HEK293T (cell line): Measurements from ENCODE around the gene SGMS1.

Experiments used
- FOXM1 ChIP-seq: fragments of 450-650 bp; IDR thresholded peaks from 2 replicates; pipeline ENCODE4 v1.6.1; 2017; ENCODE audit warnings: mild to moderate bottlenecking, borderline replicate concordance
- HDGF ChIP-seq: fragments of 450-650 bp; IDR thresholded peaks from 2 replicates; pipeline ENCODE4 v1.6.1; 2017; ENCODE audit warnings: antibody characterized with exemption, borderline replicate concordance
- LEF1 ChIP-seq: fragments of 450-650 bp; IDR thresholded peaks from 2 replicates; pipeline ENCODE4 v1.6.1; 2017; ENCODE audit warnings: mild to moderate bottlenecking, borderline replicate concordance

- TF ChIP-seq HDGF (no peak), LEF1 (no peak), FOXM1 (no peak)
Observed at GRCh38 chr10:50590935-50591334, 32.8 kb downstream of the SGMS1 start.
